WTC11 (cell line): ENCODE results near the gene ZNRF1.

ENCODE experiments used
- CBFB ChIP-seq: sonication (generic); formaldehyde crosslinking; IDR thresholded peaks from 2 replicates; pipeline ENCODE4 v1.8.1; 2022; ENCODE audit warnings: mild to moderate bottlenecking, low read depth, missing genetic modification reagents
- CREM ChIP-seq: sonication (generic); formaldehyde crosslinking; IDR thresholded peaks from 2 replicates; pipeline ENCODE4 v1.8.1; 2022; ENCODE audit warnings: mild to moderate bottlenecking, missing genetic modification reagents, moderate library complexity
- CTCF ChIP-seq: fragments of 200-600 bp; IDR thresholded peaks from 2 replicates; pipeline ENCODE4 v1.8.0; 2022; ENCODE audit warnings: antibody characterized with exemption
- EMX1 ChIP-seq: fragments of 250-450 bp; sonication (Bioruptor Pico); IDR thresholded peaks from 2 replicates; pipeline ENCODE4 v1.8.0; 2021; ENCODE audit warnings: mild to moderate bottlenecking
- ETV6 ChIP-seq: sonication (generic); formaldehyde crosslinking; IDR thresholded peaks from 2 replicates; pipeline ENCODE4 v1.8.1; 2022; ENCODE audit warnings: mild to moderate bottlenecking, missing genetic modification reagents
- MAX ChIP-seq: sonication (generic); formaldehyde crosslinking; IDR thresholded peaks from 2 replicates; pipeline ENCODE4 v1.8.0; 2022; ENCODE audit warnings: mild to moderate bottlenecking, missing genetic modification reagents
- MXD4 ChIP-seq: fragments of 250-450 bp; sonication (Bioruptor Pico); IDR thresholded peaks from 2 replicates; pipeline ENCODE4 v1.8.0; 2021; ENCODE audit warnings: mild to moderate bottlenecking, moderate library complexity, borderline replicate concordance
- NR1H2 ChIP-seq: sonication (generic); formaldehyde crosslinking; IDR thresholded peaks from 2 replicates; pipeline ENCODE4 v1.9.0; 2021; ENCODE audit warnings: mild to moderate bottlenecking, moderate library complexity, missing genetic modification reagents
- PRDM15 ChIP-seq: sonication (generic); formaldehyde crosslinking; IDR thresholded peaks from 2 replicates; pipeline ENCODE4 v1.8.0; 2022; ENCODE audit warnings: missing genetic modification reagents
- SP1 ChIP-seq: sonication (generic); formaldehyde crosslinking; conservative IDR thresholded peaks from 2 replicates; pipeline ENCODE4 v1.8.1; 2022; ENCODE audit warnings: missing genetic modification reagents
- ZNF232 ChIP-seq: sonication (generic); formaldehyde crosslinking; IDR thresholded peaks from 2 replicates; pipeline ENCODE4 v1.8.0; 2022; ENCODE audit warnings: mild to moderate bottlenecking, missing genetic modification reagents
- ZNF263 ChIP-seq: sonication (generic); formaldehyde crosslinking; IDR thresholded peaks from 2 replicates; pipeline ENCODE4 v1.8.1; 2022; ENCODE audit warnings: low read depth, mild to moderate bottlenecking, moderate library complexity, missing genetic modification reagents
- TF ChIP-seq, protein P1 (sequence below): sonication (generic); formaldehyde crosslinking; IDR thresholded peaks from 2 replicates; pipeline ENCODE4 v1.8.0; 2023; ENCODE audit warnings: missing genetic modification reagents, mild to moderate bottlenecking, borderline replicate concordance

- TF ChIP-seq CTCF = no peak
- TF ChIP-seq PRDM15 = no peak
- no peak for TF ChIP-seq MXD4 (CRISPR knock-in tag)
- TF ChIP-seq MAX (CRISPR knock-in tag) = no peak
- TF ChIP-seq NR1H2 (CRISPR knock-in tag) = no peak
- TF ChIP-seq ETV6 (CRISPR knock-in tag) = no peak
- no peak for TF ChIP-seq ZNF232 (CRISPR knock-in tag)
- TF ChIP-seq, protein P1, sequence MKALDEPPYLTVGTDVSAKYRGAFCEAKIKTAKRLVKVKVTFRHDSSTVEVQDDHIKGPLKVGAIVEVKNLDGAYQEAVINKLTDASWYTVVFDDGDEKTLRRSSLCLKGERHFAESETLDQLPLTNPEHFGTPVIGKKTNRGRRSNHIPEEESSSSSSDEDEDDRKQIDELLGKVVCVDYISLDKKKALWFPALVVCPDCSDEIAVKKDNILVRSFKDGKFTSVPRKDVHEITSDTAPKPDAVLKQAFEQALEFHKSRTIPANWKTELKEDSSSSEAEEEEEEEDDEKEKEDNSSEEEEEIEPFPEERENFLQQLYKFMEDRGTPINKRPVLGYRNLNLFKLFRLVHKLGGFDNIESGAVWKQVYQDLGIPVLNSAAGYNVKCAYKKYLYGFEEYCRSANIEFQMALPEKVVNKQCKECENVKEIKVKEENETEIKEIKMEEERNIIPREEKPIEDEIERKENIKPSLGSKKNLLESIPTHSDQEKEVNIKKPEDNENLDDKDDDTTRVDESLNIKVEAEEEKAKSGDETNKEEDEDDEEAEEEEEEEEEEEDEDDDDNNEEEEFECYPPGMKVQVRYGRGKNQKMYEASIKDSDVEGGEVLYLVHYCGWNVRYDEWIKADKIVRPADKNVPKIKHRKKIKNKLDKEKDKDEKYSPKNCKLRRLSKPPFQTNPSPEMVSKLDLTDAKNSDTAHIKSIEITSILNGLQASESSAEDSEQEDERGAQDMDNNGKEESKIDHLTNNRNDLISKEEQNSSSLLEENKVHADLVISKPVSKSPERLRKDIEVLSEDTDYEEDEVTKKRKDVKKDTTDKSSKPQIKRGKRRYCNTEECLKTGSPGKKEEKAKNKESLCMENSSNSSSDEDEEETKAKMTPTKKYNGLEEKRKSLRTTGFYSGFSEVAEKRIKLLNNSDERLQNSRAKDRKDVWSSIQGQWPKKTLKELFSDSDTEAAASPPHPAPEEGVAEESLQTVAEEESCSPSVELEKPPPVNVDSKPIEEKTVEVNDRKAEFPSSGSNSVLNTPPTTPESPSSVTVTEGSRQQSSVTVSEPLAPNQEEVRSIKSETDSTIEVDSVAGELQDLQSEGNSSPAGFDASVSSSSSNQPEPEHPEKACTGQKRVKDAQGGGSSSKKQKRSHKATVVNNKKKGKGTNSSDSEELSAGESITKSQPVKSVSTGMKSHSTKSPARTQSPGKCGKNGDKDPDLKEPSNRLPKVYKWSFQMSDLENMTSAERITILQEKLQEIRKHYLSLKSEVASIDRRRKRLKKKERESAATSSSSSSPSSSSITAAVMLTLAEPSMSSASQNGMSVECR (CRISPR knock-in tag) = no peak
- TF ChIP-seq CBFB (CRISPR knock-in tag) = no peak
- no peak for TF ChIP-seq EMX1 (CRISPR knock-in tag)
- TF ChIP-seq CREM = no peak
- no peak for TF ChIP-seq SP1 (CRISPR knock-in tag)
- no peak for TF ChIP-seq ZNF263 (CRISPR knock-in tag)
Measured at GRCh38 chr16:75104836-75105235, 106.0 kb downstream of the ZNRF1 start.
